ENCODE data around the gene TBX10.

DNA sequence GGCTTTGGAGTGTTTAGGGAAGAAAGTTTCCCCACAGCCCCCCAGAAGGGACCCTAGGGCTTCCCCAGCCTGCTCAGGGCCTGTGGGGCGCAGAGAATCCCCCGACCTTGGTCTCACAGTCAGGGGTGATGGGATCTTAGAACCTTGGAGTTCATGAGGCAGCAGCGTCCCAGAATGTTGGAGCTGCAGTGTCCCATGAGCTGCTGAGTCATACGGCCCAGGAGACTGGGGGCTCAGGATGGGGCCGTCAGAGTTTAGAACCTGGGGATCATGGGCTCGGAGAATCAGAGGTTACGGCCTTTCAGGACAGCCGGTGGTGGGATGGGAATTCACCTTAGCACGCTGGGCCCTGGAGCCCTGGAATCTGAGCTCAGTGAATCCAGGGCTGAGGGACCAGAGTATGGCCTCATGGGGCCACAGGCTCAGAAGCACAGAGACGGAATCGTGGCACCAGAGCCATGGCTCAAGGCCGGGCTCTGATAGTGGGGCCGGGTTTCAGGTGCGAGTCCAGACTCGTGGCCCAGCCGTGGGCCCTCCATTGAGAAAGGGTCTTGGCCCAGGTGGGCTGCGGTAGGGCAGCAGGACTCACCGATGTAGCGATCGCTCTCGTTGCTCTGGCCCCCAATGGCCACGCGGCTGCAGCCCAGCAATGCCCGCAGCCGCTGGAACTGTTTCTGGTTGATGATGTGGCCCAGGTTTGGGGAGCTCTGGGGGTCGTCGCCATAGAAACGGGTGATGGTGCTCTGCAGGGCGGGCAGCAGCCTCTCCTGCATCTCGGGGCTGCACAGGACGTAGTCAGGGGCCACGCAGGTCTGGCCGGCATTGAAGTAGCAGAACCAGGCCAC, 25.4 kb upstream of the TBX10 start:
- TF ChIP-seq POLR2AphosphoS5 (IDR thresholded peaks at IDR 0.05) = no peak
- TF ChIP-seq, protein P1, sequence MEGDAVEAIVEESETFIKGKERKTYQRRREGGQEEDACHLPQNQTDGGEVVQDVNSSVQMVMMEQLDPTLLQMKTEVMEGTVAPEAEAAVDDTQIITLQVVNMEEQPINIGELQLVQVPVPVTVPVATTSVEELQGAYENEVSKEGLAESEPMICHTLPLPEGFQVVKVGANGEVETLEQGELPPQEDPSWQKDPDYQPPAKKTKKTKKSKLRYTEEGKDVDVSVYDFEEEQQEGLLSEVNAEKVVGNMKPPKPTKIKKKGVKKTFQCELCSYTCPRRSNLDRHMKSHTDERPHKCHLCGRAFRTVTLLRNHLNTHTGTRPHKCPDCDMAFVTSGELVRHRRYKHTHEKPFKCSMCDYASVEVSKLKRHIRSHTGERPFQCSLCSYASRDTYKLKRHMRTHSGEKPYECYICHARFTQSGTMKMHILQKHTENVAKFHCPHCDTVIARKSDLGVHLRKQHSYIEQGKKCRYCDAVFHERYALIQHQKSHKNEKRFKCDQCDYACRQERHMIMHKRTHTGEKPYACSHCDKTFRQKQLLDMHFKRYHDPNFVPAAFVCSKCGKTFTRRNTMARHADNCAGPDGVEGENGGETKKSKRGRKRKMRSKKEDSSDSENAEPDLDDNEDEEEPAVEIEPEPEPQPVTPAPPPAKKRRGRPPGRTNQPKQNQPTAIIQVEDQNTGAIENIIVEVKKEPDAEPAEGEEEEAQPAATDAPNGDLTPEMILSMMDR (IDR thresholded peaks at IDR 0.05) = no peak
